ENCODE data around the gene SYNM.

SYNM gene

DNA sequence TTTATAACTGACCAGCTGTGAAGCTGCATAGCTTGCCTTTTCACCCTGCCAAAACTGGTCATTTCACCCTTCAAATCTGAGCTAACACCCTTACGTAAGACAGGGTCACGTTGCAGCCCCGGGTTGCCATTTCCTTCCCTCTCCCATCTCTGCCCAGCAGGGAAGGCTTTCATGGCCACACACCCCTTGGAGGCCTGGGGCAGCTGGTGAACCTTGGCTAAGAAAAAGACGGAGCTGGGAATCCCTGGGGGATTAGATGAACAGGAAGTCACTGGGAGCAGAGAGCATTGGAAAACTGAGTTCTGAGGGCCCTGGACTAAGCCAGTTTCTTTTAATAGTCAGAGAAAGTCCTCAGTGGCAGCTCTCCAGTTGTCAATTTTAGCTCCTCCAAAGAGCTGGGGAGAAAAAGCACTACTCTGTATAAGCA is 76.7 kb downstream of the SYNM start:
- no peak for TF ChIP-seq GATA3 (IDR thresholded peaks at IDR 0.05; ENCODE audit: low read depth, low read length)
- TF ChIP-seq GATA2 (IDR thresholded peaks at IDR 0.05; ENCODE audit: low read depth, low read length) = no peak

DNA sequence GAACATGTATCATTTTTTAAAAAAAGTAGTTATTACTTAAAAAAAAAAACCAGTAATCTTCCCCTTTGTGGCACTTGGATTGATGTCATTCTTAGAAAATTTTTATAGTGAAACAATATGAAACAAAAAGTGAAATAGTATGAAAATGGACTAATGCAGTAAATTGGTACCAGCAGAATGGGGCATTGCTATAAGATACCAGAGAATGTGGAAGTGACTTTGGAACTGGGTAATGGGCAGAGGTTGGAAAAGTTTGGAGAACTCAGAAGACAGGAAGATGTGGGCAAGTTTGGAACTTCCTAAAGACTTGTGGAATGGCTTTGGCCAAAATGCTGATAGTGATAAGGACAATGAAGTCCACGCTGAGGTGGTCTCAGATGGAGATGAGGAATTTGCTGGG is 77.9 kb downstream of the SYNM start:
- TF ChIP-seq GATA3 (IDR thresholded peaks at IDR 0.05; ENCODE audit: low read depth, low read length) = no peak
- TF ChIP-seq GATA2 (IDR thresholded peaks at IDR 0.05; ENCODE audit: low read depth, low read length) = no peak
